Pulmonary artery endothelial cell (primary cell): ENCODE results near the gene ZNF570. TPM values are rescaled to one million over a fixed set of nuclear protein-coding genes. Genes with fewer than 3 reads are reported as not detected.
A peak's percentile ranks its signal among the peaks of the same experiment; 100 is the strongest.

Experiments
- DNase-seq: peaks from one replicate; pipeline ENCODE4 v3.0.0-alpha.2; 2011; ENCODE audit warnings: low read depth, low spot score
- total RNA-seq: library from RNA; depleted of rRNA; stranded (reverse); fragments of >200 nt; gene quantifications from 2 replicates; pipeline ENCODE4 v1.2.3, GENCODE V29; 2014

The ZNF570 gene
- 5.9 and 9.6 TPM in 2 replicates for total RNA-seq

DNA sequence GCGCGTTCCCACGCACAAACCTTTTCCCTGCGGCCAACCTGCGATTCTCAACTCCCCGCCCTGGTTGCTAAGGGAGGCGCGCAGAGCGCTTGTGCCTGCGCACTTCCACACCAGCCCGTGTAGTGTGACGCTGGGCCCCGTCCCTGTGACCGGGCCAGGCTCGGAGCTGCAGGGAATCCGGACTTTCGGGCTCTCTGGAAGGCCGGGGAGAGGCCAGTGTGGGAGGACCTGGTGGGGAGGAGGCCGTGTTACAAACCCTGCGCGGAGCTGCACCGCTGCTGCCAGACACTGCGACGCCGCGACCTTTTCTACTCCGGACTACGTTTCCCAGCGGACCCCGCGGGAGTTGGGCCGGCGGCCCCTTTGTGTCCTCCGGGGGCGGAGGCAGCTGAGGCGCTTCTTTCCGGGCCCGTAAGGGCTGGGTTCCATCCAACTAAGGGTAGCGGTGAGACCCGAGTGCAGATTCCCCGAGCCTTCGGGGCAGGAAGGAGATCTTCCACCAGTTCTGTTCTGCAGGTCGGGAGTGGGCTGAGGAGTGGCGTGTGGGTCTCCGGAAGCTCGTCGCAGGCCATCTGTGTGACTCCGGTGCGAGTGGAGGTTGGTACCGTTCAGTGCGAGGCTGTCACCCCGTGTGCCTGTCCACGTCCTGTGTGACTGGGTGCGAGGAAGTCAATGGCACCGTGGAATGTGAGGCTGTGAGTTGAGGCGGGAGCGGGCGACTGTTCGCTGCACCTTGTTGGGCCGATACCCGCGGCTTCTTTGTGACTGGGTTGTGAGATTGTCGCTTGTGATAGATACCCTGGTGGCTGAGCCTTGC is at the start of gene ZNF570:
ZNF570 (plus strand) TSS at position 396 of the 817 bp plus-strand sequence. CDS start 999 bp downstream, outside the sequence.
- DNase-seq = peak; percentile 37

DNA sequence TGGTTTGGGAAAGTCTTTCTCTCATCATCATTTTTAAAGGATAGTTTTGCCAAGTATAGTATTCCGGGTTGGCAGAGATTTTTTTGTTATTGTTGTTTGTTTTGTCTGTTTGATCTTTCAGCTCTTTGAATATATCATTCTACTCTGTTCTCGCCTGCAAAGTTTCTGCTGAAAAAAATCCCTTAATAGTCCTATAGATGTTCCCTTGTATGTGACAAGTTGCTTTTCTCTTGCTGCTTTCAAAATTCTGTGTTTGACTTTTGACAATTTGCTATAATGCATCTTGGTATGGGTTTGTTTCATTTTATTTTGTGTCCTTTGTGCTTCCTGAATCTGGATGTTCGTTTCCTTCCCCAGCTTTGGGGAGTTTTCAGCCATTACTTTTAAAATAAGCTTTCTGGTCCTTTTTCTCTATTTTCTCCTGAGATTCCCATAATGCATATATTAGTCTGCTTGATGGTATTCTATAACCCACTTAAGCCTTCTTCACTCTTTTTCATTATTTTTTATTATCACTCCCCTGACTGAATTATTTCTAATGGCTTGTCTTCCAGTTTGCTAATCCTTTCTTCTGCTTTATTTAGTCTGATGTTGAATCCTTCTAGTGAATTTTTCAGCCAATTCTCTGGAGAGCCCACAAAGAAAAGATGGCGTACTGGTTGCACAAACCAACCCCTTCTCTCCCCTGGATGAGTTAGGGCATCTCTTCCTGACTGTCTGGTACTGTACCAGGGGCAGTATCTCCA is 16.5 kb upstream of the ZNF570 start:
- DNase-seq = no peak

DNA sequence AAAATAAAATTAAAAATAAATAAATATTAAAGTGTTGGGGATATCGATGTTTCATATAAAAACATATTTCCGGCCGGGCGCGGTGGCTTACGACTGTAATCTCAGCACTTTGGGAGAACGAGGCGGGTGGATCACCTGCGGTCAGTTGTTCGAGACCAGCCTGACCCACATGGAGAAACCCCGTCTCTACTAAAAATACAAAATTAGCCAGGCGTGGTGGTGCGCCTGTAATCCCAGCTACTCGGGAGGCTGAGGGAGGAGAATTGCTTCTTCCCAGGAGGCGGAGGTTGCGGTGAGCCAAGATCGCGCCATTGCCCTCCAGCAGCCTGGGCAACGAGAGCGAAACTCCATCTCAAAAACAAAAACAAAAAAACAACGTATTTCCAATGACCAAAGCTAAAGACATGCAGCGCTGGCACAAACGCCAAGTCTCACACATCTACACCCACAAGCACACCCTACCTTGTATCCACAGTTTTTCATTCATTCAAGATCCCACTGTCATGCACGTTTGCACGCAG is 2.8 kb upstream of the ZNF570 start:
- no peak for DNase-seq

DNA sequence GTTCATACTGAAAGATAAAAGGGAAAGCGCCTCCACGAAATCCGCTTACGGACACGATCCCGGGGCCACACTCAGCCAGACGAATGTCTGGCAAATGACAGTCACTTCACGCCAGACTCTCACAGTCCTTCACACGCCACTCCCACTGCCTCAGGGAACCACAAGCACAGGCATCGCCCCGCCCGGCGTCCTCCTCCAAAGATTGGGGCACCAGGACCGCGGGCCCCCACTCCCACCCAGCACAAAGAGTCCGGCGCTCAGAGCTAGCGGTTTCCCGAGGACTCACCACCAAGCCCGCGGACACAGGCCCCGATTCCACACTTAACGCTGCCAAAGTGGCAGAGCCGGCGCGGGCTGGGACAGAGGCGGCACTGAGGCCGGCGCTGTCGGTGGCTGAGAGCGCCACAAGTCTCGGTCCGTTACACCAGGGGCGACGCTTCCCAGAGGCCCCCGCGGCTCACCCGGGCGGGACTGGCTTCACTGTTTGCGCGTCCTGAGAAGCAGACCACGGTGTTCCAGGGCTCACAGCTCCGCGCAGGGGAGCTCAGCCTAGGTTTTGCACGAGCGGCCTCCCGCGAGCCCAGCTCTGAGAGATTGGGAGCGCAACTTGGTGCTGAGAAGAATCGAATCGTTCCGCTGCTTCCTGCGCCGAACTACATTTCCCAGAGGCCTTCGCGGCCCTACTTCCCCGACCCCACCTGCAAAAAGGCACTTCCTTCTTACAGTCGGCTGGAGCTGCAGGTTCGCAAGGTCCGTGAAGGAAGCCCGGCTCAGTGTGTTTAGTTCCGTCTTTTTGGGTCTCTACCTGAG is 2.2 kb upstream of the ZNF570 start, which contains the start of gene ZNF569:
ZNF569 (minus strand) TSS at position 647 of the 810 bp plus-strand sequence. CDS start 22,523 bp downstream, outside the sequence.
- DNase-seq = peak; percentile 80

DNA sequence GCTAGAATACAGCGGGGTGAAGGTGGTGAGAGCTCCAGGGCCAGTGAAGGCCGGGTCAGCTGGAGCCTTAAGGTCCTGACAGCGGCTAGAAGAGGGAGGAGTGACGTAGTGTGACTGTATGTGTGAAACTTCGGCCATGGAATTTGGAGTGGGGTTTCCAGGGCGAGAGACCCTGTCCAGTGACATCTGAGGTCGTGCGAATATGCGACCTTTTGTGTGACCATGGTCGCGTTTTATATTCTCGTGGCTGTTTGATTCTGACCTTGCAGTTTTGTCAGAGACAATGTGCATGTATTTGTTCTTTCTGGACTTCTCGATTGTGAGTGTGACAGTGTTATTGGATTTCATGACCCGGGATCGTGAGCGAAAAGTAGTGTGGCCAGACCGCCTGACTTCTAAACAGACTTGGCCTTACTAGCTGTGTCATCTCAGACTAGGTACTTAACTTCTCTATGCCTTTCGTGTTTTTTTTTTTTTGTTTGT is 1.5 kb upstream of the ZNF570 start:
- DNase-seq = no peak

DNA sequence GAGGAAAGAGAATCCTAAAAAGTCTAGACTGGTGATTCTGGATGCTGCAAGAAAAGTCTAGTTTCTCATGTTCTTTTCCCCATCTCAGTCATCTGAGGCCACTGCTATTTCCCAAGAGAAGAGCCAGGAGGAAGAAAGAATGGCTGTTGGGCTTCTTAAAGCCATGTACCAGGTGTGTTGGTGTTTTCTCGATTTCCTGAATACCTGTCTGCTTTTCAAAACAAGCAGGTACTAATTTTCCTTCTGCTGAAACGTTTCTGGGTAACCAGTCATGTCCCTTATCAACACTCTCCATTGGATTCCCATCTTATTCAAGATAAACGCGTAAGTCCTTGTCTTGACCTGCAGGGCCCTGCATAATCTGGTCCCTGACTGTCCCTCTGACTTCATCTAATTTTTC is 1.1 kb downstream of the ZNF570 start:
- no peak for DNase-seq

DNA sequence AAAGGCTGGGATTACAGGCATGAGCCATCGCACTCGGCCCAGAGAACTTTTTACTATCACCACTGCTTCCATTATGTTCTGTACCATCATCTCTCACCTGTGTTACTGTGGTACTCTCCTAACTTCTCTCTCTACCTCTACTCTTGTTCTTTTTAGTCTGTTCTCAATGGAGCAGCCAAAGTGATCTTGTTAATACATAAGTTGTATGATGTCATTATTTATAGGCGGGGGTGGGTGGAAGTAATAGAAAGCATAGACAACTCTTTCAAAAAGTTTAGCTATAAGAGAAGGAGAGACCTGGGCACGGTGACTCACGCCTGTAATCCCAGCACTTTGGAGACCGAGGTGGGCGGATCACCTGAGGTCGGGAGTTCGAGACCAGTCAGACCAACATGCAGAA is 3.0 kb downstream of the ZNF570 start:
- no peak for DNase-seq

DNA sequence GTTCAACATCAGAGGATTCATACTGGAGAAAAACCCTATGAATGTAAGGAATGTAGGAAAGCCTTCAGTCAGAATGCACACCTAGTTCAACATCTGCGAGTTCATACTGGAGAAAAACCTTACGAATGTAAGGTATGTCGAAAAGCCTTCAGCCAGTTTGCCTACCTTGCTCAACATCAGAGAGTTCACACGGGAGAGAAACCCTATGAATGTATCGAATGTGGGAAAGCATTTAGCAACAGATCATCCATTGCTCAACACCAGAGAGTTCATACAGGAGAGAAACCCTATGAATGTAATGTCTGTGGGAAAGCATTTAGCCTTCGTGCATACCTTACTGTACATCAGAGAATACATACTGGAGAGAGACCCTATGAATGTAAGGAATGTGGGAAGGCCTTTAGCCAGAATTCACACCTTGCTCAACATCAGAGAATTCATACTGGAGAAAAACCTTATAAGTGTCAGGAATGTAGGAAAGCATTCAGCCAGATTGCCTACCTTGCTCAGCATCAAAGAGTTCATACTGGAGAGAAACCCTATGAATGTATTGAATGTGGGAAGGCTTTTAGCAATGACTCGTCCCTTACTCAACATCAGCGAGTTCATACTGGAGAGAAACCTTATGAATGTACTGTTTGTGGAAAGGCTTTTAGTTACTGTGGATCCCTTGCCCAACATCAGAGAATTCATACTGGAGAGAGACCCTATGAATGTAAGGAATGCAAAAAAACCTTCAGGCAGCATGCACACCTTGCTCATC is 15.4 kb downstream of the ZNF570 start:
- DNase-seq = no peak

DNA sequence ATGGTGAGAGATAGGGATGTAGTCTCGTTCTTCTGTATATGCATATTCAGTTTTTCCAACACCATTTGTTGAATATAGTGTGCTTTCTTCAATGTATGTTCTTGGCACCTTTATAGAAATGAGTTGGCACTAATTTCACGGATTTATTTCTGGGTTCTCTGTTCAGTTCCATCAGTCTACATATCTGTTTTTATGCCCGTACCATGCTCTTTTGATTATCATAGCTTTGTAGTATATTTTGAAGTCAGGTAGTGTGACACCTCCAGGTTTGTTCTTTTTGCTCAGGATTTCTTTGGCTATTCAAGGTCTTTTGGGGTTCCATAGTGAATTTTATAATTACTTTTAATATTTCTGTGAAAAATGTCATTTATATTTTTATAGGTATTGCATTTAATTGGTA is 23.1 kb downstream of the ZNF570 start:
- no peak for DNase-seq

DNA sequence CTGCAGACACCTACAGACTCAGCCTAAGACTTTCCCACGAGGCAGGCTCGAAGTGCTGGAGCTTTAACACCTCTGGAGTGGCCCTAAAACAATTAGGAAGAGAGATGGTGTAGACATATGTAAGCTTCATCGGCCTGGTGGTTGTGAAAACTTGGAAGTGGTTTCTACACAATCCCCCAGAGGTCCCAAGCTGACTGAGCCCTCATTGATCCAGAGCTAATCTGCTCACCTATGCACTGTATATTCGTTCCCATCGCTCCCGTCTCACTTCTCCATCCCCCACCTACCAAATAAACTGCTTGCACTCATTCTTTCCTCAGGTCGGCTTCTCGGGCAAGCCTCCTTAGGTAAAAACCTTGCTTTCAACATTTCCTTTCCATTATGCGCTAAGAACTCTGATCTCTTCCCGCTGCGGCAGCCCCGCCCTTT is 36.8 kb downstream of the ZNF570 start:
- no peak for DNase-seq

DNA sequence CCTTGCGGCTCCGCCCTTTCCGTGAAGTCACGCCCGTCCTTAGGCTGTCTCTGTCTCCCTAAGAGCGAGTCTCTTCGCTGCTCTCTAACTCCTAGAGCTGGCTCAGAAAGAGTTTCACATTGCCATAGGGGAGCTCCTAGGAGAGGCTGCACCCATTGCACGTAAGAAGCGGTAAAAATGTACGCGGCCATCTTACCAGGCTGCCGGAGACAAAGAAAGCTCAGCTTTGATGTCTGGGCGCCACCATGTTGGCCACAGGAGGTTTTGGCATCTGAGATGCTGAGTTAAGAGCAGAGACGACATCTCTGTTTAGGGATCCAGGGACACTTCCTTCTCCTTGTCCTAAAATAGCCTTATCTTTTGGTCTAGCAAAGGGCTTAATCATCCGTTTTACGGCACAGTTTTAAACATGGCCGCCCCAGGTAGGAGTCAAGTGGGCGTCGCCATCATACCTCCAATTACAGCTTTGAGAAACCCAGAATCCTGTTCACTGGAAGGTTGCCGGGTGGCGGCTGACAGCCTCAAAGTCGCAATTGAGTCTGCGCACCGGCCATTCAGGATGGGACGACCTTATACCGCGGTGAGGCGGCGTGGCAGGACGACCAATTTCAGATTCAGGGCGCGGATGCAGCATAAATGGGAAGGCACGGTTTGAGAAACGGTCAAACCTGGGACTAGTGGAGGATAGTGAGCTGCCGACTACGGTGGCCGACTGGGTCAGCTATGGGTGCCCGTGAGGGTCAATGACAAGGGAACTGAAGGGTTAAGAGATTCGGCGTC is 37.4 kb downstream of the ZNF570 start, which contains the start of gene ZNF793:
ZNF793 (plus strand) TSS at position 553 of the 780 bp plus-strand sequence. CDS start 16,501 bp downstream, outside the sequence.
- DNase-seq = peak; percentile 26

DNA sequence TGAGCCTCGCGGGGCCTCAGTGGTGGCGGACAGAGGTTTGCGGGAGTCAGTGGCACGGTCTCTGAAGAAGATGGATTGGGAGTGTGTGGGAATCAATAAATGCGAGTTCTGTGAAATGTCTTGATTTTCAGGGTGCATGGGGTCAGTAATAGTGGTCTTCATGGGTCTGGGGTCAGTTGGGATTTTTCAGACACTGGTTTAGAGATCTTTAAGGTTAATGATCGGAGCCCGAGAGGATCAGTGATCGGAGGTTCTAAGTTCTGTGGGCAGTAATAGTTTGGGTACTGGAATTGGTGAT is 38.0 kb downstream of the ZNF570 start:
- DNase-seq = no peak

DNA sequence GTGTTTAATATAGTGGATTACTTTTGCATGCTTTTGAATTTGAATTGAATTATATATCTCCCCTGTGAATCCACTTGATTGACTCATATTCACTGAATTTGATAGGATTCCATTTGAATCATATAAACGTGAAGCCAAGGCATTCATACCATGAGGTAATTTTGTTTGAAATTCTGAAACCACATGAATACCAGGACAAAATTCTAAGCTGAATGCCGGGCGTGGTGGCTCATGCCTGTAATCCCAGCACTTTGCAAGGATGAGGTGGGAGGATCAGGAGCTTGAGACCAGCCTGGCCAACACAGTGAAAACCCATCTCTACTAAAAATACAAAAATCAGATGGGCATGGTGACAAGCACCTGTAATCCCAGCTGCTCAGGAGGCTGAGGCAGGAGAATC is 42.0 kb downstream of the ZNF570 start:
- DNase-seq = no peak

DNA sequence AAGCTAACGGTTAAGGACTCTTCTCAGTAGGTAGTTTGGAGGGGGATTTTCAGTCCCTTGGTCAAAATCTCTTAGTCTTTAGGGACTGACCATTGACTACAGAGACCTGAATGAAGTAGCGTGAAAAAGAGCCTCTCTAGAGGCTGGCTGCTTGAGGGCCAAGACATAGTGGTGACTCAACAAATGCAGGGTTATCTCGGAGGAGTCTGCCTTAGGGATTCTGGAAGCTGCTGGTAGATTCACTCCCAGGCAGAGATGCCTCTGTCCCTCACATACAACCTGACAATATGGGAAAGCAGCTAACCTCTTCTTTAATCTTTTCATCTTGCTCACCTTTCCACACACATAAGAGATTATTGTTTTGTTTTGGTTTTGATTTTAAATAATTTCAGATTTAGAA is 42.7 kb downstream of the ZNF570 start:
- no peak for DNase-seq

DNA sequence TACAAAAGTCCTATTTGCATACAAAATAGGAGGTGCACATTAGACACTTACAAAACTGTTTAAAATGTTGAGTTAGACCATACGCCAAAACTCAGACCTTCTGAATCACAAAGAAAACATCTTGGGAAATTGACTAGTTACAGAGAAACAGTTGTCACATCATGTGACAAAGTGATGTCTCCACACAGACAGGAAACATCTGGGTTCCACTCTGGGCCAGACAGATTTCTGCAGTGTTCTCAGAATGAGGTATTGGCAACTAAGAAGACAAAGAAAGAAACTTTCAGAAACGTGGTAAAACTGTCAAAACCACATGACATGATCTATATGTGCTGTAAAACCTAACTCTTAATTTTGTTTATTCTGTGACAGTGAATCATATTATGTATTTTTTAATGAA is 44.2 kb downstream of the ZNF570 start:
- DNase-seq = no peak

DNA sequence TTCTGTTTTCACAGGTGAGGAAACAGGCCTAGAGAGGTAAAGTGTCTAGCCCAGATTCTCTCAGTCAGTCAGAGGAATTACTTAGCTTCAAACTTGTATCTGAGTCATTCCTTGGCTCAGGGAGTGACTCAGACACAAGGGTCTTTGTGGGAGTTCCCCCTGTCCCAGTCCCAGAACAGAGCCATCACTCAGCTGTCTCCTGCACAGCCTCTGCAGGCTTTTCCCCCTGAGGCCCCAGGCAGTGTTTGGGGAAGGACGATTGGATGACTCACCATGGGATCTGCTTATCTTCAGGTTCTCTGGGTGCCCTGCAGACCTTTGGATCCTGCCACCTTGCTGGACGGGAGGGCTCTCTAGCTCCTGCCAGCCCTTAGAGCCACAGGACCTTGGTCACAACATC is 50.7 kb downstream of the ZNF570 start:
- no peak for DNase-seq

DNA sequence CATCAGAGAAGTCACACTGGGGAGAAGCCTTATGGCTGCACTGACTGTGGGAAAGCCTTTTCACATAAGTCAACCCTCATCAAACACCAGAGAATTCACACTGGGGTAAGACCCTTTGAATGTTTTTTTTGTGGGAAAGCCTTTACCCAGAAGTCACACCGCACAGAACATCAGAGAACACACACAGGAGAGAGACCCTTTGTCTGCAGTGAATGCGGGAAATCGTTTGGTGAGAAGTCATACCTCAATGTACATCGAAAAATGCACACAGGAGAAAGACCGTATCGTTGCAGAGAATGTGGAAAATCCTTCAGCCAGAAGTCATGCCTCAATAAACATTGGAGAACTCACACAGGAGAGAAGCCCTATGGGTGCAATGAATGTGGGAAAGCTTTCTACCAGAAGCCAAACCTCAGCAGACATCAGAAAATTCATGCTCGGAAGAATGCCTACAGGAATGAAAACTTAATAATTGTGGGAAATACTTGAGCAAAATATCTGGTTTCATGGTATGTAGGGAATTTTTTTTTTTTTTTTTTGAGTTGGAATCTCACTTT is 68.3 kb downstream of the ZNF570 start:
- no peak for DNase-seq
